Peyer's patch (tissue), 4 donors: ENCODE data around the gene TTI1.

Experiments used
- POLR2A ChIP-seq, 2 donors: fragments of 450-650 bp; IDR thresholded peaks; one replicate each; pipeline ENCODE4 v1.5.1; 2017; ENCODE audit warnings: antibody characterized with exemption in 2 of 2, mild to moderate bottlenecking in 2 of 2, moderate library complexity in 2 of 2
- TF ChIP-seq, protein P1 (sequence below), 6 experiments: fragments of 450-650 bp in 4 of 6; fragments of 200-600 bp in 2 of 6; sonication (generic) in 1 of 6; IDR thresholded peaks; one replicate each; pipeline ENCODE4 v1.5.1; 2017 to 2019; ENCODE audit warnings: antibody characterized with exemption in 6 of 6, mild to moderate bottlenecking in 3 of 6, moderate library complexity in 1 of 6

DNA sequence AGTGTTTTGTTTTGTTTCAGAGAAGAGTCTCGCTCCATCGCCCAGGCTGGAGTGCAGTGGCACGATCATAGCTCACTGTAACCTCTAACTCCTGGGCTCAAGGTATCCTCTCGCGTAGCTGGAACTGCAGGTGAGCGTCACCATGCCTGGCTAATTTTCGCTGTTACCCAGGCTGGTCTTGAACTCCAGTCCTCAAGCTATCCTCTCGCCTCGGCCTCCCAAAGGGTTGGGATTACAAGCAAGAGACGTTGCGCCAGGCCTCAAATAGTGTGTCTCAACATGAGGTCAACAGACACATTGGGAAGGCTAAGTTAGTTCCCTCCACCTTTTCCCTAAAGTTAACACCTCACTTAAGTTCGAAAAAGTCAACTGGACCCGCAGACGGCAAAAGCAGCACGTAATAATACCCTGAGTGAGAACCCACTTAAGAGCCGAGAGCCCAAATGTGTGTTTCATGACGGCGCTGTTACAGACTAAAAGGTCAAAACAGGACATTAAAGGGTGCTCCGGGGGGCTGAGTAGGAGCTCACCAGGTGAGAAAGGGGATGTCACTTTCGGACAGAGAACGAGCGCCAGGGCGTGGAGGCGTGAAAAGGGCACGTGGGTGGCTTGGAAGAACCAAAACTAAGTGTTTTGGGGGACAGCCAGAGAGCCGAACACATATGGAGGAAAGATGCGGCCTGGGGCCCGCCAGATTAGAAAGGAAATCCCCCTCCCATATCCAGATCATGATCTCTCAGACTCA, 499 bp downstream of the TTI1 start:
- no peak for TF ChIP-seq POLR2A (IDR thresholded peaks at IDR 0.05)
- TF ChIP-seq, protein P1, sequence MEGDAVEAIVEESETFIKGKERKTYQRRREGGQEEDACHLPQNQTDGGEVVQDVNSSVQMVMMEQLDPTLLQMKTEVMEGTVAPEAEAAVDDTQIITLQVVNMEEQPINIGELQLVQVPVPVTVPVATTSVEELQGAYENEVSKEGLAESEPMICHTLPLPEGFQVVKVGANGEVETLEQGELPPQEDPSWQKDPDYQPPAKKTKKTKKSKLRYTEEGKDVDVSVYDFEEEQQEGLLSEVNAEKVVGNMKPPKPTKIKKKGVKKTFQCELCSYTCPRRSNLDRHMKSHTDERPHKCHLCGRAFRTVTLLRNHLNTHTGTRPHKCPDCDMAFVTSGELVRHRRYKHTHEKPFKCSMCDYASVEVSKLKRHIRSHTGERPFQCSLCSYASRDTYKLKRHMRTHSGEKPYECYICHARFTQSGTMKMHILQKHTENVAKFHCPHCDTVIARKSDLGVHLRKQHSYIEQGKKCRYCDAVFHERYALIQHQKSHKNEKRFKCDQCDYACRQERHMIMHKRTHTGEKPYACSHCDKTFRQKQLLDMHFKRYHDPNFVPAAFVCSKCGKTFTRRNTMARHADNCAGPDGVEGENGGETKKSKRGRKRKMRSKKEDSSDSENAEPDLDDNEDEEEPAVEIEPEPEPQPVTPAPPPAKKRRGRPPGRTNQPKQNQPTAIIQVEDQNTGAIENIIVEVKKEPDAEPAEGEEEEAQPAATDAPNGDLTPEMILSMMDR (IDR thresholded peaks at IDR 0.05), result no peak
